Kidney (tissue), 14 donors: ENCODE data around the gene TMEM147. TPM values are rescaled to one million over a fixed set of nuclear protein-coding genes. Genes with fewer than 3 reads are reported as not detected.

Source experiments
- DNase-seq, 5 donors: peaks; one replicate each; pipeline ENCODE4 v3.0.0-alpha.2; 2013 to 2020
- FAIRE-seq: peaks from 2 replicates; lab custom pipeline; 2012; peaks lifted over from hg19 to GRCh38; lab: Jason Lieb, UNC
- H3K27ac ChIP-seq, 2 donors: one replicate each; pipeline ENCODE4 v1.7.0; 2013; ENCODE audit warnings: low read depth in 2 of 2, low read length in 2 of 2, inconsistent platforms in 1 of 2
- H3K27me3 ChIP-seq: one replicate; pipeline ENCODE4 v1.7.1; 2013; ENCODE audit warnings: low read length, inconsistent platforms; ENCODE audit not compliant: control insufficient read depth, insufficient read depth
- H3K36me3 ChIP-seq, 3 donors: one replicate each; pipeline versions ENCODE4 v1.7.0 to v1.7.1; 2013; ENCODE audit warnings: low read length in 3 of 3, control low read depth in 1 of 3, inconsistent platforms in 1 of 3; ENCODE audit not compliant: insufficient read depth in 3 of 3, control insufficient read depth in 2 of 3
- H3K4me1 ChIP-seq, 3 donors: one replicate each; pipeline versions ENCODE4 v1.7.0 to v1.7.1; 2013; ENCODE audit warnings: low read length in 3 of 3, inconsistent platforms in 1 of 3, low read depth in 1 of 3; ENCODE audit not compliant: control insufficient read depth in 2 of 3, insufficient read depth in 2 of 3
- H3K4me3 ChIP-seq, 3 donors: one replicate each; pipeline versions ENCODE4 v1.7.0 to v1.8.1; 2013; ENCODE audit warnings: low read length in 3 of 3, control low read depth in 1 of 3, inconsistent platforms in 1 of 3
- H3K9ac ChIP-seq, 3 donors: one replicate each; pipeline versions ENCODE4 v1.7.0 to v1.7.1; 2013; ENCODE audit warnings: low read length in 3 of 3, control low read depth in 1 of 3, inconsistent platforms in 1 of 3
- H3K9me3 ChIP-seq, 3 donors: one replicate each; pipeline versions ENCODE4 v1.7.0 to v1.7.1; 2013; ENCODE audit warnings: low read length in 3 of 3, control low read depth in 1 of 3, inconsistent platforms in 1 of 3; ENCODE audit not compliant: control insufficient read depth in 2 of 3, insufficient read depth in 1 of 3
- intact Hi-C: fragments of 100-400 bp; cut with DNase I; formaldehyde crosslinking; loops from one replicate; pipeline ENCODE4 v1.11.1; 2022
- polyA plus RNA-seq: library from polyadenylated mRNA; stranded (reverse); fragments of 350-450 nt; fragmentation: Illumina TruSeq; extraction: RNeasy Lipid Tissue Mini Kit (QIAGEN cat#74804); gene quantifications from one replicate; pipeline ENCODE4 v1.2.3, GENCODE V29; 2014; ENCODE audit warnings: low read depth, low replicate concordance; ENCODE audit not compliant: insufficient read depth
- total RNA-seq: library from RNA; stranded (reverse); fragmentation: NEBNext Ultra II Directional; extraction: Animal tissue kit (Norgen Biotek cat#: 25700); gene quantifications from one replicate; pipeline ENCODE4 v1.2.1, GENCODE V29; 2021
- TF ChIP-seq, protein P1 (sequence below): IDR thresholded peaks from 3 replicates; pipeline ENCODE4 v1.5.1; 2012; ENCODE audit warnings: mild to moderate bottlenecking, moderate library complexity, borderline replicate concordance; ENCODE audit not compliant: insufficient read depth; ENCODE audit errors: extremely low read depth
- donor health status: control.
- donor health status: control.
- donor health status: control.
- donor health status: control.
- donor health status: control.
- donor health status: DM: yes; HTN: yes; CAD: no.
- donor health status: Normal renal cell carcinoma (clear cell type).

The TMEM147 gene
- total and polyA plus RNA-seq, 2 donors from 2014 or later: 76.9 to 233 TPM

DNA sequence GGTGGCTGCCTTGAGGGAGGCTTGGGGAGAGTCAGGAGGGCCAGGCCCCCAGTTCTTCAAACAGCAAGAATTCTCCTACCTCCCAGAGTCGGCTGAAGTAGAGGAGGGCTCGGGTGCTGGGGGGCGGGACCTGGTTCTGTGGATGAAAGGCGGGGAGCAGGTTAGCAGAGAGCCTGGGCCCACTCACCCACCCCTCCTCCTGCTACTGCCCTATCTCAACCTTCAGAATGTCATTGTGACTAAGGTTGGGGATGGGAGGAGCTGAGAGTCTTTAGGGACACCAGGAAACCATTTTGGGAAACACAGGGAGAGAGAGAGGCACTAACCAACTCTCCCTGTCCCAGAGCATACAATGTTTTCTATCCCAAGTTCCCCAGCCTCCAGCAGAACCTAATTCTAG is 42.7 kb upstream of the TMEM147 start:
- TF ChIP-seq, protein P1, sequence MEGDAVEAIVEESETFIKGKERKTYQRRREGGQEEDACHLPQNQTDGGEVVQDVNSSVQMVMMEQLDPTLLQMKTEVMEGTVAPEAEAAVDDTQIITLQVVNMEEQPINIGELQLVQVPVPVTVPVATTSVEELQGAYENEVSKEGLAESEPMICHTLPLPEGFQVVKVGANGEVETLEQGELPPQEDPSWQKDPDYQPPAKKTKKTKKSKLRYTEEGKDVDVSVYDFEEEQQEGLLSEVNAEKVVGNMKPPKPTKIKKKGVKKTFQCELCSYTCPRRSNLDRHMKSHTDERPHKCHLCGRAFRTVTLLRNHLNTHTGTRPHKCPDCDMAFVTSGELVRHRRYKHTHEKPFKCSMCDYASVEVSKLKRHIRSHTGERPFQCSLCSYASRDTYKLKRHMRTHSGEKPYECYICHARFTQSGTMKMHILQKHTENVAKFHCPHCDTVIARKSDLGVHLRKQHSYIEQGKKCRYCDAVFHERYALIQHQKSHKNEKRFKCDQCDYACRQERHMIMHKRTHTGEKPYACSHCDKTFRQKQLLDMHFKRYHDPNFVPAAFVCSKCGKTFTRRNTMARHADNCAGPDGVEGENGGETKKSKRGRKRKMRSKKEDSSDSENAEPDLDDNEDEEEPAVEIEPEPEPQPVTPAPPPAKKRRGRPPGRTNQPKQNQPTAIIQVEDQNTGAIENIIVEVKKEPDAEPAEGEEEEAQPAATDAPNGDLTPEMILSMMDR: no peak
- Histone ChIP-seq H3K27me3 (no peaks in the 10 kb centered on the region), H3K36me3 (no peaks in the 10 kb centered on the region), H3K9me3 (no peaks in the 10 kb centered on the region), H3K27ac (no peak overlapping the region), H3K4me3 (no peak overlapping the region), H3K9ac (no peak overlapping the region), H3K4me1 (no peaks in the 10 kb centered on the region)
- FAIRE-seq (no peak), DNase-seq (no peak)
- intact Hi-C loops: no loop called here

DNA sequence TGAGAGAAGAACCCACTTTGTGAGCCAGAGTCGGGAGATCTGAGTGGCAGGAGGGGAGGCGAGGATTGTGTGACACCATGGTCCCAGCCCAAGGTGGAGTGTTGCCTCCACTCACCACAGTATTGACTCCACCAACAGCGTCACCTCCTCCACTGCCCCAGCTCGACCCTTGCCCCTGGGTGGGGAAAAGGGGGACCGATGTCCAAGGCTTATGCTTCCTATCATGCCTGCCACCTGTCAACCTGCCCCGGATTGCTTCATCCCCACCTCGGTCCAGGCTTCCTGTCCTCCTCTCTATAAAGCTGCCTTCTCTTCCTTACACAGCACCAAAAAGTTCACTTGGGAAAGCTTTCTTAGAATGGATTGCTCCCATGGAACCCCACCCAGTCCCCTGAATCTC is 39.4 kb upstream of the TMEM147 start:
- no peak overlapping the region for H3K4me3 ChIP-seq
- intact Hi-C loops: no loop called here
- no peaks in the 10 kb centered on the region for H3K27me3 ChIP-seq
- peak in 1 of 5 donors; percentile 57 for DNase-seq
- TF ChIP-seq, protein P1: no peak
- peaks cover 0 to 7% (median 0%) of the 10 kb centered on the region in 3 donors for H3K4me1 ChIP-seq
- H3K9ac ChIP-seq: no peak overlapping the region
- no peak for FAIRE-seq
- H3K36me3 ChIP-seq: no peaks in the 10 kb centered on the region
- H3K9me3 ChIP-seq: no peaks in the 10 kb centered on the region
- no peak overlapping the region for H3K27ac ChIP-seq

DNA sequence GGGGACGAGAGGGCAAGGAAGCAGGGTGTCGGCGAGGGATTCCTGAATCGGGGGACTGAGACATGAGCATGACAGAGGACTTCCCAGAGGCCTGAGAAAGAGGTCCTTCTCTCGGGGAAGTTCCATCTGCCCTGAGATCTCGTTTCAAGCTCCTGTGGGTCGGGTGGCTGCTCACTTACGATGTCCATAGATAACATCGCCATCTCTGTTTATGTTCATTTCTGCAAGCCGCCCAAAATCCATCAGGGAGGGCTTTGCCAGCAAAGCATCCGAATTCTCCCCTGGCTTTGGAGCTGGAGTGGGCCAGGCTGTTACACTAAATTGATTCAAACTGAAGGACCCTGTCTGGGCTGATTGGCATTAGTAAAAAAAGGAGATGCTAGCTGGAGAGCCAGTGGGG is 37.9 kb upstream of the TMEM147 start:
- Histone ChIP-seq H3K9me3 (no peaks in the 10 kb centered on the region), H3K27me3 (no peaks in the 10 kb centered on the region), H3K9ac (no peak overlapping the region), H3K36me3 (no peaks in the 10 kb centered on the region), H3K4me3 (no peak overlapping the region), H3K27ac (no peak overlapping the region), H3K4me1 (peaks cover 0 to 7% (median 0%) of the 10 kb centered on the region in 3 donors)
- intact Hi-C loops: no loop called here
- TF ChIP-seq, protein P1: no peak
- FAIRE-seq (no peak), DNase-seq (peak in 1 of 5 donors; percentile 14)

DNA sequence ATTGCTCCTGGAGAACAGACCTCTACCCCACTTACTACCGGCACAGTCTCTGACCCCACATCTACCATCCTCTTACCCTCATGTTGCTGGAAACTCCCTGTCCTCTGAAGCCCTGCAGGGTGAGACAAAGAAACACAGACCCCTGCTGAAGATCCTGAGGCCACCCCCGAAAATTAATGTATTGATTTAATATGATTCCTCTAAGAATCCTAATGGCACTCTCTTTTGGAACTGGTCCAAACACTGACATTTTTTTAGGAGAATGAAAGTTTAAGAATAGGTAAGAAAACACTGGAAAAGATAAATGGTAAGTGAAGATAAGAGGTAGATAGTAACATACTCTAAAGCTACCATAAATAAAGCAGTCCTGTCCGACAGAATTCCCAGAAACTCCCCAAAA is 37.3 kb upstream of the TMEM147 start:
- Histone ChIP-seq H3K27ac (no peak overlapping the region), H3K4me1 (peaks cover 0 to 7% (median 0%) of the 10 kb centered on the region in 3 donors), H3K9ac (no peak overlapping the region), H3K9me3 (no peaks in the 10 kb centered on the region), H3K4me3 (no peak overlapping the region), H3K27me3 (no peaks in the 10 kb centered on the region), H3K36me3 (no peaks in the 10 kb centered on the region)
- FAIRE-seq: no peak
- no peak for DNase-seq
- TF ChIP-seq, protein P1: no peak
- intact Hi-C loops: no loop called here
